ENCODE data around the gene HIC1.

Gene HIC1

DNA sequence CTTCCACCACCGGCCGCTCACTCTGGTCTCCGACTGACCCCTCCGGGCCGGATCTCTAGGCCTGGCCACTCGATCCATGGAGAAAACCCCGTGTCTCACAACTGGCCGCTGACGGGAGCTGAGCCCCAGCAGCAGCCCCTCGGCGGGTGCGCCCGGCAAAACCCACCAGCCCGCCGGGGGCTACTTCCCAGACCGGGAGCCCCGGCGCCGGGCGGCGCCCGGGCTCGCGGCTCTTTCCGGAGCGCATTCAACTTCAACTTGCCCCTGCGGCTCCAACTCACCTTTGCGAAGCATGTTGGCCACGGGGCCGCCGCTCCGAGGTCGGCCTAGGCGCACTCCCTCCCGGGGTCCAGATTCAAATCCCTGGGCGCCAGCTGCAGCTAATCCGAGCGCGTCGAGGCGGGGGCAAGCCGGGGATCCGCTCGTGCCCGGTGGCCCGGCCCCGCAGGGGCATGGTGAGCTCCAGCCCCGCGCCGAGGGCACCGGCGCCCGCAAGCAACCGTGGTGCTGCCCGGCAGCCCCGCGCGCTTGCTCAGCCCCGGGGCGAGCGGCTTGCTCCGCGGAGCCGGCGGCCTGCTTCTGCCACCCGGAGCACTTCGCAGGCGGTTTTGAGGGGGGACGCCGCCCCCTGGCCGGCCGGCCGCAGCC lies 30.2 kb upstream of the HIC1 start:
- Histone ChIP-seq H3K9me2 (replicated peaks; ENCODE audit: insufficient read depth, low read length) (no peaks in the 10 kb centered on the region), H3F3A (ENCODE audit: insufficient read depth) (no peaks in the 10 kb centered on the region), H3K9me3 (ENCODE audit: insufficient read depth, low read length) (no peaks in the 10 kb centered on the region), H3K4me3 (ENCODE audit: insufficient read depth, low read length, poor library complexity, severe bottlenecking) (no peak overlapping the region), H3K9ac (ENCODE audit: low read length) (no peak overlapping the region), H2AFZ (ENCODE audit: low read depth, low read length, severe bottlenecking) (no peak overlapping the region), H4K20me1 (ENCODE audit: low read depth, low read length) (no peaks in the 10 kb centered on the region), H3K79me2 (ENCODE audit: insufficient read depth, low read length) (no peaks in the 10 kb centered on the region), H3K4me2 (ENCODE audit: low read depth, low read length, poor library complexity, severe bottlenecking) (peak overlapping the region; percentile 13), H3K36me3 (ENCODE audit: low read length) (no peaks in the 10 kb centered on the region), H3K27me3 (ENCODE audit: low read length) (no peaks in the 10 kb centered on the region), H3K27ac (ENCODE audit: low read depth, low read length) (no peak overlapping the region)
- TF ChIP-seq EZH2phosphoT487 (conservative IDR thresholded peaks at IDR 0.05; ENCODE audit: low read length) = no peak
- TF ChIP-seq, protein P1, sequence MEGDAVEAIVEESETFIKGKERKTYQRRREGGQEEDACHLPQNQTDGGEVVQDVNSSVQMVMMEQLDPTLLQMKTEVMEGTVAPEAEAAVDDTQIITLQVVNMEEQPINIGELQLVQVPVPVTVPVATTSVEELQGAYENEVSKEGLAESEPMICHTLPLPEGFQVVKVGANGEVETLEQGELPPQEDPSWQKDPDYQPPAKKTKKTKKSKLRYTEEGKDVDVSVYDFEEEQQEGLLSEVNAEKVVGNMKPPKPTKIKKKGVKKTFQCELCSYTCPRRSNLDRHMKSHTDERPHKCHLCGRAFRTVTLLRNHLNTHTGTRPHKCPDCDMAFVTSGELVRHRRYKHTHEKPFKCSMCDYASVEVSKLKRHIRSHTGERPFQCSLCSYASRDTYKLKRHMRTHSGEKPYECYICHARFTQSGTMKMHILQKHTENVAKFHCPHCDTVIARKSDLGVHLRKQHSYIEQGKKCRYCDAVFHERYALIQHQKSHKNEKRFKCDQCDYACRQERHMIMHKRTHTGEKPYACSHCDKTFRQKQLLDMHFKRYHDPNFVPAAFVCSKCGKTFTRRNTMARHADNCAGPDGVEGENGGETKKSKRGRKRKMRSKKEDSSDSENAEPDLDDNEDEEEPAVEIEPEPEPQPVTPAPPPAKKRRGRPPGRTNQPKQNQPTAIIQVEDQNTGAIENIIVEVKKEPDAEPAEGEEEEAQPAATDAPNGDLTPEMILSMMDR (IDR thresholded peaks at IDR 0.05; ENCODE audit: insufficient read depth, low read length, poor library complexity, severe bottlenecking) = no peak

DNA sequence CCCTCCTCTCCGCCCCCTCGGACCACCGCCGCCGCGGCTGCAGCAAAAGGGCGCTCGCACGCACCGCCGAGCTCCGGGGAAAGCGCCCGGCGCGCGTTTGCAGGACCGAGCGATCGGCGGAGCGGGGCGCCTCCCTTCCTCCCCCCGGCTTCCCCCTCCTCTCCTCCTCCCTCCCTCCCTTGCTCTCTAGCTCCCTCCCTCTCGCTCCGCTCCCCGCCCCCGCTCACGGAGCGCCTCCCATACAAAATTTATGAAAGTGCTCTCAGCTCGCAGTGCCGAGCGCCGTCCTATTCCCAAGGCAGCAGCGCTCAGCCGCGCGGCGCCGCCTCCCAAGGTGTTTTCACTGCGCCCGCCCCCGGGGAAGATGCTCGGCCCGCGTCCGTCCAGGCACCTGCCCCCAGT lies 29.7 kb upstream of the HIC1 start, which contains the start of gene RTN4RL1:
RTN4RL1 (minus strand) TSS at position 115 of the 402 bp plus-strand sequence. CDS start 469 bp downstream, outside the sequence.
- Histone ChIP-seq H3K9me3 (ENCODE audit: insufficient read depth, low read length) (no peaks in the 10 kb centered on the region), H3K9ac (ENCODE audit: low read length) (no peak within 1 kb of the TSS), H4K20me1 (ENCODE audit: low read depth, low read length) (no peaks in the 10 kb centered on the region), H2AFZ (ENCODE audit: low read depth, low read length, severe bottlenecking) (no peak within 1 kb of the TSS), H3F3A (ENCODE audit: insufficient read depth) (no peaks in the 10 kb centered on the region), H3K4me2 (ENCODE audit: low read depth, low read length, poor library complexity, severe bottlenecking) (peak within 1 kb of the TSS; percentile 13), H3K9me2 (replicated peaks; ENCODE audit: insufficient read depth, low read length) (no peaks in the 10 kb centered on the region), H3K36me3 (ENCODE audit: low read length) (no peaks in the 10 kb centered on the region), H3K79me2 (ENCODE audit: insufficient read depth, low read length) (no peaks in the 10 kb centered on the region), H3K27me3 (ENCODE audit: low read length) (no peaks in the 10 kb centered on the region), H3K27ac (ENCODE audit: low read depth, low read length) (no peak within 1 kb of the TSS), H3K4me3 (ENCODE audit: insufficient read depth, low read length, poor library complexity, severe bottlenecking) (no peak within 1 kb of the TSS)
- TF ChIP-seq, protein P1 (IDR thresholded peaks at IDR 0.05; ENCODE audit: insufficient read depth, low read length, poor library complexity, severe bottlenecking) = no peak
- TF ChIP-seq EZH2phosphoT487 (conservative IDR thresholded peaks at IDR 0.05; ENCODE audit: low read length) = no peak

DNA sequence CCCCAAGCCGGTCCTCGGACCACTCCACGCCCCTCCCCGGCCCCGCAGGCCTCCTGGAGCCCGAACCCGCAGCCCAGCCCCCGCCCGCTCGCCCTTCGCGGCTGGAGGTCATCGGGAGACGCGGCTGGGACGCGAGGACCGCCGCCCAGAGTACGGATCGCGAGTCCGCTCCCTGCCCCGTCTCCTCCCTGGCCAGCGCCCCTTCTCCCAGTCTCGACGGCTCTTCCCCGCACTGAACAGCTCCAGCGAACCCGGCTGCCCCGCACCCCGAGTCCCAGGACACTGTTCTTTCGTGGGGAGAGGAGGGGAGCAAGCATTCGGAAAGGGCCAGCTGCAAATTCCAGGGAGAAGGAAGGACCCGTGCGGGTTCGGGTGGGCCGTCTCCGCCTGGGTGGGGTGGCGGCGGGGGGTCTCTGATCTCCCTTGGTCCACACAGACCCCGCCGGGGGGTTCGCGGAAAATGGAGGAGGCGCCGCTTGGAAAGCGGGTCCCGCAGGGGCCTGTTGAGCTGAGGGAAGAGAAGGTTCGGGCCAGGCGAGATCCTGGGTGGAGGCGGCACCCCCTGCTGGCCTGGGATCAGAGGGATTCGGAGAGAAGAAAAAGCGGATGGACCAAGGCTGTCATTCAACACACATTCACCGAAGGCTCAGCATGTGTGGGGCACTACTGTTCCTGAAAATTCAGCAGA lies 29.1 kb upstream of the HIC1 start:
- Histone ChIP-seq H3K27ac (ENCODE audit: low read depth, low read length) (no peak overlapping the region), H3F3A (ENCODE audit: insufficient read depth) (no peaks in the 10 kb centered on the region), H4K20me1 (ENCODE audit: low read depth, low read length) (no peaks in the 10 kb centered on the region), H3K27me3 (ENCODE audit: low read length) (no peaks in the 10 kb centered on the region), H3K36me3 (ENCODE audit: low read length) (no peaks in the 10 kb centered on the region), H3K4me3 (ENCODE audit: insufficient read depth, low read length, poor library complexity, severe bottlenecking) (no peak overlapping the region), H3K9ac (ENCODE audit: low read length) (no peak overlapping the region), H3K9me2 (replicated peaks; ENCODE audit: insufficient read depth, low read length) (no peaks in the 10 kb centered on the region), H3K79me2 (ENCODE audit: insufficient read depth, low read length) (no peaks in the 10 kb centered on the region), H2AFZ (ENCODE audit: low read depth, low read length, severe bottlenecking) (no peak overlapping the region), H3K4me2 (ENCODE audit: low read depth, low read length, poor library complexity, severe bottlenecking) (no peak overlapping the region), H3K9me3 (ENCODE audit: insufficient read depth, low read length) (no peaks in the 10 kb centered on the region)
- TF ChIP-seq, protein P1 (IDR thresholded peaks at IDR 0.05; ENCODE audit: insufficient read depth, low read length, poor library complexity, severe bottlenecking) = no peak
- TF ChIP-seq EZH2phosphoT487 (conservative IDR thresholded peaks at IDR 0.05; ENCODE audit: low read length) = no peak

All from SU-DHL-6 (cell line).